BE2C (cell line): Measurements from ENCODE around the gene FXR2.

Experiments
- DNase-seq: peaks from one replicate; pipeline ENCODE4 v3.0.0-alpha.2; 2020
- H3K27me3 ChIP-seq: fragments of 250-450 bp; sonication (Bioruptor Pico); 2 replicates; pipeline ENCODE4 v1.5.1; 2020; ENCODE audit warnings: mild to moderate bottlenecking
- H3K36me3 ChIP-seq: fragments of 250-450 bp; sonication (Bioruptor Pico); 2 replicates; pipeline ENCODE4 v1.5.1; 2020; ENCODE audit warnings: mild to moderate bottlenecking
- H3K4me1 ChIP-seq: fragments of 250-450 bp; sonication (Bioruptor Pico); 2 replicates; pipeline ENCODE4 v1.5.1; 2020
- H3K4me3 ChIP-seq: 2 replicates; pipeline ENCODE4 v1.5.1; 2011; ENCODE audit warnings: low read depth, low read length
- H3K9me3 ChIP-seq: fragments of 250-450 bp; sonication (Bioruptor Pico); 2 replicates; pipeline ENCODE4 v1.5.1; 2020
- TF ChIP-seq, protein P1 (sequence below): IDR thresholded peaks from 2 replicates; pipeline ENCODE4 v1.5.1; 2012; ENCODE audit warnings: mild to moderate bottlenecking, low read depth, low read length

The FXR2 gene

DNA sequence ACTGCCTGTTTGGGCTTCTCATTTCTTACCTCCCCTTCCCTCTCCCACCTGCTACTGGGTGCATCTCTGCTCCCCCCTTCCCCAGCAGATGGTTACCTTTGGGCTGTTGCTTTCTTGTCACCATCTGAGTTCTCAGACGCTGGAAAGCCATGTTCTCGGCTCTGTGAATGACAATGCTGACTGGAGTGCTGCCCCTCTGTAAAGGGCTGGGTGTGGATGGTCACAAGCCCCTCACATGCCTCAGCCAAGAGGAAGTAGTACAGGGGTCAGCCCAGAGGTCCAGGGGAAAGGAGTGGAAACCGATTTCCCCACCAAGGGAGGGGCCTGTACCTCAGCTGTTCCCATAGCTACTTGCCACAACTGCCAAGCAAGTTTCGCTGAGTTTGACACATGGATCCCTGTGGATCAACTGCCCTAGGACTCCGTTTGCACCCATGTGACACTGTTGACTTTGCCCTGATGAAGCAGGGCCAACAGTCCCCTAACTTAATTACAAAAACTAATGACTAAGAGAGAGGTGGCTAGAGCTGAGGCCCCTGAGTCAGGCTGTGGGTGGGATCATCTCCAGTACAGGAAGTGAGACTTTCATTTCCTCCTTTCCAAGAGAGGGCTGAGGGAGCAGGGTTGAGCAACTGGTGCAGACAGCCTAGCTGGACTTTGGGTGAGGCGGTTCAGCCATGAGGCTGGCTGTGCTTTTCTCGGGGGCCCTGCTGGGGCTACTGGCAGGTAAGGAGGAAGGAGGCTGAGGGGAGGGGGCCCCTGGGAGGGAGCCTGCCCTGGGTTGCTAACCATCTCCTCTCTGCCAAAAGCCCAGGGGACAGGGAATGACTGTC lies 35.5 kb downstream of the FXR2 start, which contains the start of gene CD68:
Gene CD68 (plus strand): TSS at position 638 of the 833 bp plus-strand sequence. CDS start 40 bp downstream, at position 678.
- Histone ChIP-seq H3K4me1 (peaks cover 19% of the 10 kb centered on the region), H3K4me3 (no peak within 1 kb of the TSS)
- DNase-seq = peak; percentile 60

DNA sequence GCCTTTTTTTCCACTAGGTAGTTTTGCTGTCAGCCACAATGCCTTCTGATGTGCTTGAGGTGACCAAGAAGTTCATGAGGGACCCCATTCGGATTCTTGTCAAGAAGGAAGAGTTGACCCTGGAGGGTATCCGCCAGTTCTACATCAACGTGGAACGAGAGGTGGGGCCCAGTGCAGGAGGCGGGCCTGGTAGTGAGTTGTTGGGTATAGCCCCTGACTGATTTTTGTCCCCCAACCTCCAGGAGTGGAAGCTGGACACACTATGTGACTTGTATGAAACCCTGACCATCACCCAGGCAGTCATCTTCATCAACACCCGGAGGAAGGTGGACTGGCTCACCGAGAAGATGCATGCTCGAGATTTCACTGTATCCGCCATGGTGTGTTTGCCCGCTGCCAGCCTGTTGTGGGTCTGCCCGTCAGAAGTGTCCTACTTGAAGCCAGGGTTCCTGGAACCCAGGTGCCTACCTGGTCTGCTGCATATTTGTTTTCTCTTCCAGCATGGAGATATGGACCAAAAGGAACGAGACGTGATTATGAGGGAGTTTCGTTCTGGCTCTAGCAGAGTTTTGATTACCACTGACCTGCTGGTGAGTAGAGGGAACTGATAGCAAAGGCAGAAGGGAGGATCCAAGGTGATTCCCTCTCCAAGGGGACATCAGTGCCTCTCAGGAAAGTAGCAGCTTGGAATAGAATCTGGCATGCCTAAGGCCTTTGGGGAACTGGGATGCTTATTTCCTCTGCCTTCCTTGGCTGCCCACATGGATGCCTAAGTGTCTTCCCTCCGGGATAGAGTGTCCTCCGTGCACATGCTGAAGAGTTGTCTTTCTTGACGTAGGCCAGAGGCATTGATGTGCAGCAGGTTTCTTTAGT lies 37.1 kb downstream of the FXR2 start:
- peaks cover 15% of the 10 kb centered on the region for H3K4me1 ChIP-seq
- H3K9me3 ChIP-seq = no peaks in the 10 kb centered on the region
- no peak for DNase-seq
- H3K27me3 ChIP-seq = no peaks in the 10 kb centered on the region
- no peak overlapping the region for H3K4me3 ChIP-seq
- peaks cover 63% of the 10 kb centered on the region for H3K36me3 ChIP-seq
- TF ChIP-seq, protein P1, sequence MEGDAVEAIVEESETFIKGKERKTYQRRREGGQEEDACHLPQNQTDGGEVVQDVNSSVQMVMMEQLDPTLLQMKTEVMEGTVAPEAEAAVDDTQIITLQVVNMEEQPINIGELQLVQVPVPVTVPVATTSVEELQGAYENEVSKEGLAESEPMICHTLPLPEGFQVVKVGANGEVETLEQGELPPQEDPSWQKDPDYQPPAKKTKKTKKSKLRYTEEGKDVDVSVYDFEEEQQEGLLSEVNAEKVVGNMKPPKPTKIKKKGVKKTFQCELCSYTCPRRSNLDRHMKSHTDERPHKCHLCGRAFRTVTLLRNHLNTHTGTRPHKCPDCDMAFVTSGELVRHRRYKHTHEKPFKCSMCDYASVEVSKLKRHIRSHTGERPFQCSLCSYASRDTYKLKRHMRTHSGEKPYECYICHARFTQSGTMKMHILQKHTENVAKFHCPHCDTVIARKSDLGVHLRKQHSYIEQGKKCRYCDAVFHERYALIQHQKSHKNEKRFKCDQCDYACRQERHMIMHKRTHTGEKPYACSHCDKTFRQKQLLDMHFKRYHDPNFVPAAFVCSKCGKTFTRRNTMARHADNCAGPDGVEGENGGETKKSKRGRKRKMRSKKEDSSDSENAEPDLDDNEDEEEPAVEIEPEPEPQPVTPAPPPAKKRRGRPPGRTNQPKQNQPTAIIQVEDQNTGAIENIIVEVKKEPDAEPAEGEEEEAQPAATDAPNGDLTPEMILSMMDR = no peak

More for the DNA sequence above, 35.5 kb downstream of the FXR2 start, which contains the start of gene CD68:
- Histone ChIP-seq H3K27me3 (no peaks in the 10 kb centered on the region), H3K36me3 (peaks cover 53% of the 10 kb centered on the region), H3K9me3 (no peaks in the 10 kb centered on the region)
- TF ChIP-seq, protein P1 = no peak

DNA sequence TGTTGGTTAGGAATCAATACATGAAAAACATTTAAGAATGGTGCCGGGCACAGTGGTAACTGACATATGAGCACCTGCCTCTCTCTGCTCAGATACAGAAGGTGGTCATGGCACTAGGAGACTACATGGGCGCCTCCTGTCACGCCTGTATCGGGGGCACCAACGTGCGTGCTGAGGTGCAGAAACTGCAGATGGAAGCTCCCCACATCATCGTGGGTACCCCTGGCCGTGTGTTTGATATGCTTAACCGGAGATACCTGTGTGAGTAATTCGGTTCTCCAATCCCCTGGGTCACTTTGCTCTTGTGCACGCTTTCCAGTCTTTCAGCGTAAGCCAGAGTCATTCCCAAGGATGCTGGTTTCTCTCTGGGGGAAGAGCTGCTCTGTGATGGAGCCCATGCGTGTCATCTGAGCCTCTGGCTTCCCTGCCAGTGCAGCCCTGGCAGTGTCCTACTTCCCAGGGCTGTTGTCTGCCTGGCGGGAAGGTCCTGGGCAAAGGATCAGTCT lies 38.2 kb downstream of the FXR2 start:
- no peak overlapping the region for H3K4me3 ChIP-seq
- DNase-seq = no peak
- peaks cover 62% of the 10 kb centered on the region for H3K36me3 ChIP-seq
- no peaks in the 10 kb centered on the region for H3K9me3 ChIP-seq
- no peaks in the 10 kb centered on the region for H3K27me3 ChIP-seq
- peaks cover 15% of the 10 kb centered on the region for H3K4me1 ChIP-seq
- TF ChIP-seq, protein P1 = no peak

DNA sequence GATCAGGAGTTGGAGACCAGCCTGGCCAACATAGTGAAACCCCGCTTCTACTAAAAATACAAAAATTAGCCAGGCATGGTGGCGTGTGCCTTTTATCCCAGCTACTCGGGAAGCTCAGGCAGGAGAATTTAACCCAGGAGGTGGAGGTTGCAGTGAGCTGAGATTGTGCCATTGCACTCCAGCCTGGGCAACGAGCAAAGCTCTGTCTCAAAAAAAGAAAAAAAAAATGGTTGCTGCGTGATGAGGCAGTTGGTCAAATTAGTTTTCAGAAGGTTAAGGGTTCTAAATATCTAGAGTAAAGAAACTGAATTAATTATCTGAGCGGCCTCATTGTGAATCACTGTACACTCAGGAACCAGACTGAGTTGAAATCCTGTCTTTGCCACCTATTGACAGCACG lies 38.7 kb downstream of the FXR2 start:
- Histone ChIP-seq H3K27me3 (no peaks in the 10 kb centered on the region), H3K9me3 (no peaks in the 10 kb centered on the region), H3K36me3 (peaks cover 62% of the 10 kb centered on the region), H3K4me1 (peaks cover 15% of the 10 kb centered on the region), H3K4me3 (no peak overlapping the region)
- TF ChIP-seq, protein P1 = no peak
- no peak for DNase-seq

DNA sequence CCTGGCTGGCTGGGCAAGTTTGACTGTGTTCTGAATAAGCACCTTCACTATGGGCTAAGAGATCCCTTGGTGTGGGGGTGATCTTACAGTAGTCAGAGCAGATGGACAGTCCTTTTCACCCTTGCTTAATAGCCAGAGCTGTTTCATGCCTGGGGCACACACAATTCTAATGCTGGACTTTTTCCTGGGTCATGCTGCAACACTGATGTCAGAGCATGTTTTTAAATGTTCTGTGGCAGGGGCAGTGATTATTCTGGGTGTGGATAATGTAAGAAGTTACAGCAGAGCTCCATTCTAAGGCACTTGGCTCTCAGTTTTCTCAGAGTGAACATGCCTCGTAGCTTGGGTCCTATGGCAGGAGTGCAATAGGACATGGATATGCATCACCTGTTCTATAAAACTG lies 39.2 kb downstream of the FXR2 start:
- Histone ChIP-seq H3K4me3 (peak overlapping the region; percentile 86; the same call in 1 of the 2 replicates), H3K36me3 (peaks cover 62% of the 10 kb centered on the region), H3K27me3 (no peaks in the 10 kb centered on the region), H3K9me3 (no peaks in the 10 kb centered on the region), H3K4me1 (peaks cover 15% of the 10 kb centered on the region)
- DNase-seq = no peak
- TF ChIP-seq, protein P1 = no peak
